Measurements from ENCODE around the gene MAML2.

MAML2 gene

GRCh38 chr11:95996621-95997235 lies 346.3 kb downstream of the MAML2 start:
- DNase-seq: no peak

DNA sequence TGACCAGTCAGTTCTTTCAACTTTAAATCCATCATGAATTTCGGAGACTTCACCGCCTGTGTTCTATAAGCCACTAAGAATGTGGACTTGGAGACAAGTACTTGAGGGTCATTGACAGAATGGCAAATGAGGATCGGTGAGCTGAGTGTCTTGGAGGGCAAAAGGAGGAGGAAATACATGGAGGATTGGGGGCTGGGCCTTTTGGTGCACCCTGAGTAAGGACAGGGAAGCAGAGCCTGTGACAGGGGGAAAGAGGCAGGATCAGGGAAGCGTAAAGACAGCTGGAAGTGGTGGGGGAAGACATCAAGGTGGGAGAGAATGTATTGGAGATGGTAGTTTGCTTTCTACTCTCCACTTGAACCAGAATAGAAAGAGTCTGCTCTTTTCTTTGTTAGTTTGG lies 348.7 kb downstream of the MAML2 start:
- no peak for DNase-seq

GRCh38 chr11:95993438-95994298 lies 349.3 kb downstream of the MAML2 start:
- no peak for DNase-seq

DNA sequence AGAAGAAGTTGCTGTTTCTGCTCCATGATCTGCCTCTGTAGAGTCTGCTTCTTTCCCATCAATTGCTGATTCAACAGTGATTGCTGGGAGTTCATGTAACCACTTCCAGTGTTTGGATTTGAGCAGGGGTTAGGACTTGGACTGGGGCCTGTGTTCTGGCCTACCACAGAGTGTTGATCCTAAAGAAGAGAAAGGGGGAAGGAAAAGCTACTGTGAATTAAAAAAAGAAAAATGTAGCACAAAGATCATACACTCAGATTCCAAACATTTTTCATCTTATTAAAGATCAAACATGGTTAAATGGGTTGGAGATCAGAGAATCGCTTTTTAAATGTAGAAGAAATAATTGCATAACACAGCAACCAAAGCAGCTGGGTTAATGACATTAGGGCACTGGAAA lies 351.4 kb downstream of the MAML2 start:
- no peak for DNase-seq

GRCh38 chr11:95991101-95991500 lies 351.9 kb downstream of the MAML2 start:
- no peak for DNase-seq

DNA sequence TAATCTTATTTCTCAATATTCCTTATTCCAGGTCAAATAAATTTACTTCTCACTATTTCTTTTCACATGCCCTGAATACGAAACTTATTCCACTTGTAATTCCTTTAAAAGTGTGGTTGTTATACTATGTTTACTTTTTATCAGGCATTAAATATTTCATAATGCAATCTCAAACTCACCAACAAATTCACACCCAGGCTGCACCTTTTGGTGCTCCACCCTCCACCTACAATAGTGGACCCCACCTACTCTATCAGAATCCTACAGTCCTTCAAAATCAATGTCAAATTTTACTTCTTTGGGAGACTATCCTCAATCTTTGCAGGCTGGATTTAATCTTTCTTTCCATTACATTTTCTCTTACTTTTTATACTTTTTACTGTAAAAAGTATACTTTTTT lies 353.2 kb downstream of the MAML2 start:
- DNase-seq: no peak

GRCh38 chr11:95989076-95989605 lies 353.9 kb downstream of the MAML2 start:
- no peak for DNase-seq

DNA sequence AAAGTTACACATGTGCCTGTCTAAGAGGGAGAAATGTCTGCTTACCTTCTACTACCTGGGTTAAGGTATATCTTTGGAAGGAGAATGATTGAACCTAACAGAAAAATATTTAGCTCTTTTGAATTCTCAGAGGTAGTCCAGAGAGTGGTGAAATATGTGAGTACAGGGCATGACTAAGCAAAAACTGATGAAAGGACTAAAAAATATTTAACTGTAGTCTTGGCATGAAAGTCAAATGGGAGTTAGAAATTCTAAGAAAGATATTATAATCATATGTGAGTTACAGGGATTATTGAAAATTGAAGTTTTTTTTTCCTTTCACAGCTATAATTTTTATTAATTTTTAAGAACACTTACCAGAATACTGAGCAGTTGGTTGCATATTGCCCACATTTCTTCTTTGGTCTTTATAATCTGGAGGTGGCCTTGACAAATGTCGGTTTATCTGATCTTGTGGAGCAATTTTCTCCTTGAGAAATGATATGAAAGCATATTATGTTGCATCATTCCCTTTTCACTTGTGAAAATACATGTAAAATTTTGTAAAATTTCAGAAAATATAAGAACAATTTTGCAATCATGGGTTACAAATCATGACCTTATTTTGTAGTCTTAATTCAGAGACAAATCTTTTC lies 357.7 kb downstream of the MAML2 start:
- DNase-seq: no peak

- DNase-seq: no peak
Measured at GRCh38 chr11:95984072-95984471, 358.9 kb downstream of the MAML2 start.

DNA sequence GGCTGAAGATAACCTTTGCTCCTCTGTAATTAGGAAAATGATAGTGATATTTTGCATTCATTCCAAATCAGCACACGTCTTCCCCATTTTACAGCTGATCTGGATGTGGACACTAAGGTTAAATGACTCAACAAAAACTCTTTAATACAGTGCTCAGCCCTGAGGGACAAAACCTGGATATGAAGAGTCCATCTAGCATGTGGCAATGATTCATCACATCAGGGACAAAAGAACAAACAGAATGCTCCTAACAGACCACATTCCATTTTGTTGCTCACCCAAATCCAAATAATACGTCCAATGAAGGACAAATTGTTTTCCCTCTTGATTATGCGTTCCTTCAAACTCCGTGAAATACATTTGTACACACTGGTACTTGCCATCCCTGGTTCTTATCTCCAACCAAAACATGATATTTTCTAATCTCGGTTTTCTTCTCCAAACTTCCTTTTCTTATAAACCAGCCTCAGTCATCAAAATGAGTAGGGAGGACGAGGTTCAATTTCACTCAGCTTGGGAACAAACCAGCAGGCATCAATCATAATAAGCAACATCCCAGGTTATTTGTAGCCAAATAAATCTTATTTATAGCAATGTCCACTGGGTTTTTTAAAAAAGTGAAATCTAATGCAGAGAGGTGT lies 365.3 kb downstream of the MAML2 start:
- no peak for DNase-seq

DNA sequence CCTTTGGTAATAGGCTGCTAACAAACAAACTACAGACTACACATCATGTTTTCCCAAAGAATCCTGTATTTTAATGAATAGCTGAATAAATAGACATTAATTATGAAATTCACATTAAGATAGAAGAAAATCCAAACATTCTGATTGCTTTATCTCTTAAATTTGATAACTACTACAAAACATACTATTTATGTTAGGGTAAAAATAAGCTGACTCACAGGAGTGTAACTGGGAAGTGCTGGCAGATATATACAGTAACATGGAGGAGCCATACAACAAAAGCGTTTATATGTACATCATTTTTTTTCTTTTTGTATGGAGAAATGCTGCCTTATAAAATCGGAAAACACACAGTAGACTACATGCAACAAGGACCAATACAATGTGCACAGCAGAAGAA lies 366.4 kb downstream of the MAML2 start:
- DNase-seq: no peak

- DNase-seq: no peak
Measured at GRCh38 chr11:95975343-95975742, 367.7 kb downstream of the MAML2 start.

GRCh38 chr11:95972060-95972459 lies 370.9 kb downstream of the MAML2 start:
- no peak for DNase-seq

DNA sequence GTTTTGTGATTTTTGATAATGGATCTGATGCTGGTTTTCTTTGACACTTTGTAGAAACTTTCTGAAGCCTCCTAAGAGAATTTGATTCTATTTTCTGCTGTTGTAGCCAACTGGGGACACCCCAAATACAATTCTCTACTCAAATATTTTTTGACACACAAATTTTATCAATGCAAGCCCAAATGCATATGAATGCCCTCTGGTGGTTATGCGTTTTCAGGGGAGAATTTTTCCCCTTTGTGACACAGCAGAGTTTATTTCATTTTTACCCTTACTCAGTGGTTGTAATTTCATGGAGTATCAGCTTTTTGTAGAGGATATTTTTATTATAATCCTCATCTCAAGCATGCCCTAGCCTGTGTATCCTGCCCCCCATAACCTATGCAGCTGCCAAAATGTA lies 374.4 kb downstream of the MAML2 start:
- no peak for DNase-seq

- DNase-seq: no peak
Measured at GRCh38 chr11:95964281-95964680, 378.7 kb downstream of the MAML2 start.

- no peak for DNase-seq
Measured at GRCh38 chr11:95961758-95962157, 381.2 kb downstream of the MAML2 start.

DNA sequence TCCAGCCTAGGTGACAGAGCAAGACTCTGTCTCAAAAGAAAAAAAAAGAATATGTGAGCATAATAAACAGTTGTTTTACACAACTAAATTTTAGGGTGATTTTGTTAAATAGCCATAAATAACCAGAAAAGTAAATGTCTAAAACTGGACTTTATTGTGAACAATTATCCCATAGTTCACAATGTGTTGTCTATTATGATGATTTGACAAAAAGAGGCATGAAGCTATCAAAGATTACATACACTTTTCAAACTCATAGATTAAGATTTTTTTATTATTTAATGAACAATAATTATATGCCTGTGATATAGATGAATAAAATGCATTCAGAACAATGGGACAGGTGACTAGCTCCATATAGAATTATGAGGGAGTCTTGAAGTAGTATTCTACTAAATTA lies 392.1 kb downstream of the MAML2 start:
- no peak for DNase-seq

DNA sequence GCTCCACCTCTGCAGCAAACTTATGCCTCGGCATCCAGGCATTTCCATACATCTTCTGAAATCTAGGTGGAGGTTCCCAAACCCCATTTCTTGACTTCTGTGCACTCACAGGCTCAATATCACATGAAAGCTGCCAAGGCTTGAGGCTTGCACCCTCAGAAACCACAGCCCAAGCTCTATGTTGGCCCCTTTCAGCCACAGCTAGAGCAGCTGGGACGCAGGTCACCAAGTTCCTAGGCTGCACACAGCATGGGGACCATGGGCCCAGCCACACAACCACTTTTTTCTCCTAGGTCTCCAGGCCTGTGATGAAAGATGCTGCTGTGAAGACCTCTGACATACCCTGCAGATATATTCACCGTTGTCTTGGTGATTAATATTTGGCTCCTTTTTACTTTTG lies 394.4 kb downstream of the MAML2 start:
- DNase-seq: no peak

DNA sequence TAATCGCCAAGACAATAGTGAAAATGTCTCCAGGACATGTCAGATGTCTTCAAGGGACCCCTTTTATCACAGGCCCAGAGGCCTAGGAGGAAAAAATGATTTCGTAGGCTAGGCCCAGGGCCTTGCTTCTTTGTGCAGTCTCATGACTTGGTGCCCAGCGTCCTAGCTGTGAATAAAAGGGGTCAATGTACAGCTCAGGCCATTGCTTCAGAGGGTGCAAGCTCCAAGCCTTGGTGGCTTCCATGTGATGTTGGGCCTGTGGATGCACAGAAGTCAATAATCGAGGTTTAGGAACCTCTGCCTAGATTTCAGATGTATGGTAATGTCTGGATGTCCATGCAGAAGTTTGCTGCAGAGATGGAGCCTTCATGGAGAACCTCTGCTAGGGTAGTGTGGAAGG lies 398.4 kb downstream of the MAML2 start:
- no peak for DNase-seq

DNA sequence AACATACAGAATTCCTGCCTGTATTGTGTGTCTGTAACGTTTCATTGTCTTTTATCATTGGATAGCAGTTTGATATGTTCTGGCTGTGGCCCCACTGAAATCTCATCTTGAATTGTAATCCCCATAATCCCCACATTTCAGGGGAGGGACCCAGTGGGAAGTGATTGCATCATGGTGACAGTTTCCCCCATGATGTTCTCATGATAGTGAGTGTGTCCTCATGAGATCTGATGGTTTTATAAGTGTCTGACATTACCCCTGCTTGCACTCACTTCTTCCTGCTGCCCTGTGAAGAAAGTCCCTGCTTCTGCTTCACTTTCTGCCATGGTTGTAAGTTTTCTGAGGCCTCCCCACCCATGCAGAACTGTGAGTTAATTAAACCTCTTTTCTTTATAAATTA lies 399.4 kb downstream of the MAML2 start:
- no peak for DNase-seq

DNA sequence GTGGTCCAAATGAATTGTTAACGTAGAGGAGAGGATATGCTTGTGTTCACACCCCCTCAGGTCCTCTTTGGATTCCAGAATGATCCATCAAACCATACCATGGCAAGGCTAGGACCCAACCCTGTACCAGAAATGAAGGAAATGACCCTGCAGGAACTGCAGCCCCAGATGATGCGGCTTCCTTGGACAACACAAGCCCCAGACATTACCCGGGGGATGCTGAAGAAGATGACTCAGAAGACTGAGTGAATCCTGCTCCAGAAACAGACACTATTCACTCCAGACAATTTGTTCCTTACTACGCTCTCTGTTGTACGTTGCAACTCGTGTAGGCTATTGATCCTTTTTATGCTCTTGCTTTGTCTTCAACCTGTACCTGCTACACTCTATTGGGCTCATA lies 403.9 kb downstream of the MAML2 start:
- no peak for DNase-seq

- no peak for DNase-seq
Measured at GRCh38 chr11:95937358-95937757, 405.6 kb downstream of the MAML2 start.

- no peak for DNase-seq
Measured at GRCh38 chr11:95933594-95933993, 409.4 kb downstream of the MAML2 start.
